Measurements from ENCODE around the gene SCARF2. TPM values are rescaled to one million over a fixed set of nuclear protein-coding genes. Genes with fewer than 3 reads are reported as not detected.
"Not testable (repeated sequence)": the region's sequence is repeated elsewhere in the genome, so short reads cannot be mapped to it uniquely, and the experiment has no call there.

SCARF2 gene
- total and polyA plus RNA-seq, 4 experiments from 2014 or later, result 0.12 to 2.7 (median 1.9) TPM

- no peaks in the 10 kb centered on the region for H3K4me1 ChIP-seq (ENCODE audit: insufficient read depth, low read length)
- no peak overlapping the region for H3K27ac ChIP-seq (ENCODE audit: low read depth, low read length)
- H3K4me1 Mint-ChIP-seq, result no peaks in the 10 kb centered on the region
- no peaks in the 10 kb centered on the region for H3K27me3 ChIP-seq (ENCODE audit: insufficient read depth, low read length)
- no peak overlapping the region for H3K4me3 Mint-ChIP-seq
- no peaks in the 10 kb centered on the region for H3K9me3 ChIP-seq (ENCODE audit: control insufficient read depth in 1 of 2, low read length in 2 of 2)
- no peaks in the 10 kb centered on the region for H3K27me3 Mint-ChIP-seq
- H3K4me3 ChIP-seq (ENCODE audit: low read length in 2 of 2), result no peak overlapping the region
- no peak for DNase-seq
- intact Hi-C loops (cut with micrococcal nuclease), result no loop called here
- ChIA-PET POLR2A (ENCODE audit: partially characterized antibody) (no interaction called here), CTCF (ENCODE audit: partially characterized antibody) (interaction anchor here (1.3 kb wide), 1 partner anchor 42 kb away, joined by 4 read pairs; no protein-coding TSS in a partner anchor)
- H3K27ac Mint-ChIP-seq, result peak overlapping the region in 1 of 7 donors; percentile 67
- H3K36me3 ChIP-seq (ENCODE audit: insufficient read depth, low read length), result no peaks in the 10 kb centered on the region
- peaks cover under 1 to 7% of the 10 kb centered on the region in 2 donors for H3K36me3 Mint-ChIP-seq
- peaks cover 0 to 3% (median 0%) of the 10 kb centered on the region in 8 donors for H3K9me3 Mint-ChIP-seq
Observed at GRCh38 chr22:20412474-20413216, 25.0 kb downstream of the SCARF2 start.

- H3K27me3 Mint-ChIP-seq; H3K36me3 ChIP-seq (ENCODE audit: insufficient read depth, low read length); intact Hi-C loops (cut with micrococcal nuclease); H3K4me1 Mint-ChIP-seq; H3K9me3 ChIP-seq (ENCODE audit: control insufficient read depth in 1 of 2, low read length in 2 of 2); H3K27ac ChIP-seq (ENCODE audit: low read depth, low read length); H3K4me3 Mint-ChIP-seq; CTCF ChIA-PET (ENCODE audit: partially characterized antibody); H3K4me3 ChIP-seq (ENCODE audit: low read length in 2 of 2); DNase-seq; H3K4me1 ChIP-seq (ENCODE audit: insufficient read depth, low read length); H3K27me3 ChIP-seq (ENCODE audit: insufficient read depth, low read length); POLR2A ChIA-PET (ENCODE audit: partially characterized antibody); H3K27ac Mint-ChIP-seq; H3K9me3 Mint-ChIP-seq: not testable (repeated sequence)
- H3K36me3 Mint-ChIP-seq, result peaks cover 14 to 26% of the 10 kb centered on the region in 2 donors
Observed at GRCh38 chr22:20409385-20409784, 28.2 kb downstream of the SCARF2 start.

- Mint-ChIP-seq H3K9me3 (no peaks in the 10 kb centered on the region), H3K4me3 (no peak overlapping the region), H3K27ac (no peak overlapping the region), H3K4me1 (peaks cover 0 to 1% (median under 1%) of the 10 kb centered on the region in 4 donors), H3K36me3 (peaks cover 16 to 28% of the 10 kb centered on the region in 2 donors), H3K27me3 (no peaks in the 10 kb centered on the region)
- DNase-seq, result no peak
- Histone ChIP-seq H3K36me3 (ENCODE audit: insufficient read depth, low read length) (peaks cover 10% of the 10 kb centered on the region), H3K9me3 (ENCODE audit: control insufficient read depth in 1 of 2, low read length in 2 of 2) (no peaks in the 10 kb centered on the region), H3K4me3 (ENCODE audit: low read length in 2 of 2) (no peak overlapping the region), H3K27me3 (ENCODE audit: insufficient read depth, low read length) (no peaks in the 10 kb centered on the region), H3K4me1 (ENCODE audit: insufficient read depth, low read length) (no peaks in the 10 kb centered on the region), H3K27ac (ENCODE audit: low read depth, low read length) (no peak overlapping the region)
- CTCF ChIA-PET (ENCODE audit: partially characterized antibody), result no interaction called here
- POLR2A ChIA-PET (ENCODE audit: partially characterized antibody), result no interaction called here
- intact Hi-C loops (cut with micrococcal nuclease), result no loop called here
Observed at GRCh38 chr22:20408891-20409290, 28.7 kb downstream of the SCARF2 start.

GRCh38 chr22:20407829-20408228 lies 29.8 kb downstream of the SCARF2 start:
- no peaks in the 10 kb centered on the region for H3K27me3 ChIP-seq (ENCODE audit: insufficient read depth, low read length)
- H3K27ac ChIP-seq (ENCODE audit: low read depth, low read length), result no peak overlapping the region
- Mint-ChIP-seq H3K9me3 (no peaks in the 10 kb centered on the region), H3K36me3 (peaks cover 20 to 37% of the 10 kb centered on the region in 2 donors), H3K27me3 (no peaks in the 10 kb centered on the region), H3K27ac (no peak overlapping the region), H3K4me3 (no peak overlapping the region), H3K4me1 (peaks cover 5 to 11% (median 8%) of the 10 kb centered on the region in 4 donors)
- H3K9me3 ChIP-seq (ENCODE audit: control insufficient read depth in 1 of 2, low read length in 2 of 2), result no peaks in the 10 kb centered on the region
- intact Hi-C loops (cut with micrococcal nuclease), result no loop called here
- ChIA-PET POLR2A (ENCODE audit: partially characterized antibody) (interaction anchor here (1.1 kb wide), 1 partner anchor 11 kb away, joined by 3 read pairs; no protein-coding TSS in a partner anchor), CTCF (ENCODE audit: partially characterized antibody) (no interaction called here)
- peaks cover 10% of the 10 kb centered on the region for H3K36me3 ChIP-seq (ENCODE audit: insufficient read depth, low read length)
- peaks cover 5% of the 10 kb centered on the region for H3K4me1 ChIP-seq (ENCODE audit: insufficient read depth, low read length)
- no peak for DNase-seq
- no peak overlapping the region for H3K4me3 ChIP-seq (ENCODE audit: low read length in 2 of 2)

- DNase-seq, result no peak
- CTCF ChIA-PET (ENCODE audit: partially characterized antibody), result no interaction called here
- peaks cover 20 to 37% of the 10 kb centered on the region in 2 donors for H3K36me3 Mint-ChIP-seq
- Histone ChIP-seq H3K9me3 (ENCODE audit: control insufficient read depth in 1 of 2, low read length in 2 of 2) (no peaks in the 10 kb centered on the region), H3K4me3 (ENCODE audit: low read length in 2 of 2) (no peak overlapping the region), H3K36me3 (ENCODE audit: insufficient read depth, low read length) (peaks cover 10% of the 10 kb centered on the region), H3K27ac (ENCODE audit: low read depth, low read length) (no peak overlapping the region), H3K27me3 (ENCODE audit: insufficient read depth, low read length) (no peaks in the 10 kb centered on the region), H3K4me1 (ENCODE audit: insufficient read depth, low read length) (peaks cover 5% of the 10 kb centered on the region)
- H3K4me3 Mint-ChIP-seq, result no peak overlapping the region
- H3K9me3 Mint-ChIP-seq, result no peaks in the 10 kb centered on the region
- H3K4me1 Mint-ChIP-seq, result peaks cover 5 to 11% (median 8%) of the 10 kb centered on the region in 4 donors
- peak overlapping the region in 2 of 7 donors; percentile 8 to 12 for H3K27ac Mint-ChIP-seq
- POLR2A ChIA-PET (ENCODE audit: partially characterized antibody), result no interaction called here
- H3K27me3 Mint-ChIP-seq, result no peaks in the 10 kb centered on the region
- intact Hi-C loops (cut with micrococcal nuclease), result no loop called here
Observed at GRCh38 chr22:20406686-20407408, 30.8 kb downstream of the SCARF2 start.

GRCh38 chr22:20405931-20406685 lies 31.5 kb downstream of the SCARF2 start:
- no peaks in the 10 kb centered on the region for H3K27me3 Mint-ChIP-seq
- H3K4me3 Mint-ChIP-seq, result no peak overlapping the region
- POLR2A ChIA-PET (ENCODE audit: partially characterized antibody), result no interaction called here
- no peaks in the 10 kb centered on the region for H3K9me3 Mint-ChIP-seq
- Histone ChIP-seq H3K4me3 (ENCODE audit: low read length in 2 of 2) (no peak overlapping the region), H3K36me3 (ENCODE audit: insufficient read depth, low read length) (peaks cover 10% of the 10 kb centered on the region), H3K9me3 (ENCODE audit: control insufficient read depth in 1 of 2, low read length in 2 of 2) (no peaks in the 10 kb centered on the region), H3K4me1 (ENCODE audit: insufficient read depth, low read length) (peaks cover 5% of the 10 kb centered on the region), H3K27ac (ENCODE audit: low read depth, low read length) (no peak overlapping the region), H3K27me3 (ENCODE audit: insufficient read depth, low read length) (no peaks in the 10 kb centered on the region)
- H3K4me1 Mint-ChIP-seq, result peaks cover 5 to 11% (median 9%) of the 10 kb centered on the region in 4 donors
- intact Hi-C loops (cut with micrococcal nuclease), result no loop called here
- DNase-seq, result no peak
- CTCF ChIA-PET (ENCODE audit: partially characterized antibody), result no interaction called here
- H3K36me3 Mint-ChIP-seq, result peaks cover 20 to 37% of the 10 kb centered on the region in 2 donors
- H3K27ac Mint-ChIP-seq, result no peak overlapping the region

- no peak overlapping the region for H3K27ac Mint-ChIP-seq
- Histone ChIP-seq H3K36me3 (ENCODE audit: insufficient read depth, low read length) (peaks cover 10% of the 10 kb centered on the region), H3K4me3 (ENCODE audit: low read length in 2 of 2) (no peak overlapping the region), H3K4me1 (ENCODE audit: insufficient read depth, low read length) (peaks cover 5% of the 10 kb centered on the region), H3K27ac (ENCODE audit: low read depth, low read length) (no peak overlapping the region), H3K27me3 (ENCODE audit: insufficient read depth, low read length) (no peaks in the 10 kb centered on the region), H3K9me3 (ENCODE audit: control insufficient read depth in 1 of 2, low read length in 2 of 2) (no peaks in the 10 kb centered on the region)
- H3K36me3 Mint-ChIP-seq, result peaks cover 24 to 37% of the 10 kb centered on the region in 2 donors
- H3K27me3 Mint-ChIP-seq, result no peaks in the 10 kb centered on the region
- POLR2A ChIA-PET (ENCODE audit: partially characterized antibody), result no interaction called here
- peaks cover 5 to 11% (median 9%) of the 10 kb centered on the region in 4 donors for H3K4me1 Mint-ChIP-seq
- DNase-seq, result no peak
- H3K4me3 Mint-ChIP-seq, result no peak overlapping the region
- H3K9me3 Mint-ChIP-seq, result no peaks in the 10 kb centered on the region
- intact Hi-C loops (cut with micrococcal nuclease), result no loop called here
- CTCF ChIA-PET (ENCODE audit: partially characterized antibody), result no interaction called here
Observed at GRCh38 chr22:20405291-20405930, 32.2 kb downstream of the SCARF2 start.

All from CD4-positive, alpha-beta memory T cell (primary cell).